GM12878 (cell line): ENCODE data around the gene PIGS. TPM values are rescaled to one million over a fixed set of nuclear protein-coding genes. Genes with fewer than 3 reads are reported as not detected.
A peak's percentile ranks its signal among the peaks of the same experiment; 100 is the strongest.

Experiments used
- ATF7 ChIP-seq: fragments of 450-650 bp; IDR thresholded peaks from 2 replicates; pipeline ENCODE4 v1.6.1; 2016; ENCODE audit warnings: low read depth, mild to moderate bottlenecking
- BRCA1 ChIP-seq: IDR thresholded peaks from 2 replicates; pipeline ENCODE4 v1.6.1; 2011; ENCODE audit warnings: low read depth, low read length, improper control_type of control experiment
- CTCF ChIP-seq, 3 experiments: IDR thresholded peaks in 2 of 3; conservative IDR thresholded peaks in 1 of 3; 2 replicates each; pipeline ENCODE4 v1.5.1; 2011; ENCODE audit warnings: low read depth in 3 of 3, low read length in 3 of 3, mild to moderate bottlenecking in 3 of 3, control low read depth in 2 of 3, moderate library complexity in 2 of 3, inconsistent platforms in 1 of 3, mixed read lengths in 1 of 3; ENCODE audit not compliant: control insufficient read depth in 2 of 3, insufficient read depth in 1 of 3; ENCODE audit errors: extremely low read depth in 1 of 3
- EZH2 ChIP-seq: IDR thresholded peaks from 2 replicates; pipeline ENCODE4 v1.6.1; 2012; ENCODE audit warnings: low read depth, mild to moderate bottlenecking, control low read depth, inconsistent platforms, low read length, borderline replicate concordance; ENCODE audit not compliant: control insufficient read depth
- FOS ChIP-seq: IDR thresholded peaks from 3 replicates; pipeline ENCODE4 v1.6.1; 2011; ENCODE audit warnings: borderline replicate concordance; ENCODE audit not compliant: insufficient read length; ENCODE audit errors: extremely low read depth
- LARP7 ChIP-seq: fragments of 450-650 bp; IDR thresholded peaks from 2 replicates; pipeline ENCODE4 v1.6.1; 2017; ENCODE audit warnings: mild to moderate bottlenecking
- MXI1 ChIP-seq: fragments of 150-350 bp; IDR thresholded peaks from 2 replicates; pipeline ENCODE4 v1.6.1; 2011; ENCODE audit warnings: low read depth, mild to moderate bottlenecking, inconsistent platforms, low read length, improper control_type of control experiment
- NKRF ChIP-seq: fragments of 450-650 bp; conservative IDR thresholded peaks from 2 replicates; pipeline ENCODE4 v1.6.1; 2017; ENCODE audit warnings: mild to moderate bottlenecking, moderate library complexity
- POU2F2 ChIP-seq: IDR thresholded peaks from 3 replicates; pipeline ENCODE4 v1.6.1; 2011; ENCODE audit warnings: low read depth, mild to moderate bottlenecking, low read length, borderline replicate concordance
- RCOR1 ChIP-seq: conservative IDR thresholded peaks from 2 replicates; pipeline ENCODE4 v1.6.1; 2012; ENCODE audit warnings: low read depth, low read length, improper control_type of control experiment
- SP1 ChIP-seq: IDR thresholded peaks from one replicate; pipeline ENCODE4 v1.6.1; 2011; ENCODE audit warnings: low read depth, low read length
- SUPT20H ChIP-seq: IDR thresholded peaks from 2 replicates; pipeline ENCODE4 v1.6.1; 2011; ENCODE audit warnings: low read depth, mild to moderate bottlenecking, low read length, moderate library complexity, borderline replicate concordance; ENCODE audit not compliant: control insufficient read depth
- TAF1 ChIP-seq: IDR thresholded peaks from 2 replicates; pipeline ENCODE4 v1.6.1; 2011; ENCODE audit warnings: mild to moderate bottlenecking, low read depth, low read length, borderline replicate concordance
- WRNIP1 ChIP-seq: IDR thresholded peaks from 2 replicates; pipeline ENCODE4 v1.6.1; 2011; ENCODE audit warnings: low read depth, low read length, improper control_type of control experiment, borderline replicate concordance
- polyA plus RNA-seq, 11 experiments: library from polyadenylated mRNA; depleted of rRNA in 4 of 11; unstranded in 6 of 11; stranded (reverse) in 5 of 11; fragments of >200 nt; fragmentation: Nextera tagmentation in 4 of 11; fragmentation: Illumina TruSeq in 1 of 11; extraction: Ambion mirVana in 4 of 11; extraction: Trizol in 1 of 11; gene quantifications; 1 replicate in 1 of 11; 2 replicates in 10 of 11; pipeline versions ENCODE4 v1.2.1 to v1.2.3, GENCODE V29; 2011 to 2016; ENCODE audit warnings: inconsistent platforms in 2 of 11, missing spikeins in 2 of 11, low read depth in 1 of 11
- total RNA-seq, 4 experiments: library from RNA; depleted of rRNA in 3 of 4; stranded (reverse); fragments of >200 nt in 3 of 4; fragmentation: Illumina TruSeq in 1 of 4; extraction: Trizol in 1 of 4; gene quantifications; 2 replicates each; pipeline versions ENCODE4 v1.2.1 to v1.2.3, GENCODE V29; 2013 to 2021
- TF ChIP-seq, protein P1 (sequence below): fragments of 450-650 bp; IDR thresholded peaks from 2 replicates; pipeline ENCODE4 v1.6.1; 2017; ENCODE audit warnings: mild to moderate bottlenecking
- TF ChIP-seq, protein P2 (sequence below): fragments of 450-650 bp; IDR thresholded peaks from 2 replicates; pipeline ENCODE4 v1.6.1; 2018; ENCODE audit warnings: mild to moderate bottlenecking, low read depth, moderate library complexity; ENCODE audit not compliant: partially characterized antibody

Gene PIGS
- total and polyA plus RNA-seq, 10 of the 15 experiments (the other 5 are each of a cell fraction or from before 2014, with no cell fraction given), result 27.5 to 73.7 (median 50.7) TPM

DNA sequence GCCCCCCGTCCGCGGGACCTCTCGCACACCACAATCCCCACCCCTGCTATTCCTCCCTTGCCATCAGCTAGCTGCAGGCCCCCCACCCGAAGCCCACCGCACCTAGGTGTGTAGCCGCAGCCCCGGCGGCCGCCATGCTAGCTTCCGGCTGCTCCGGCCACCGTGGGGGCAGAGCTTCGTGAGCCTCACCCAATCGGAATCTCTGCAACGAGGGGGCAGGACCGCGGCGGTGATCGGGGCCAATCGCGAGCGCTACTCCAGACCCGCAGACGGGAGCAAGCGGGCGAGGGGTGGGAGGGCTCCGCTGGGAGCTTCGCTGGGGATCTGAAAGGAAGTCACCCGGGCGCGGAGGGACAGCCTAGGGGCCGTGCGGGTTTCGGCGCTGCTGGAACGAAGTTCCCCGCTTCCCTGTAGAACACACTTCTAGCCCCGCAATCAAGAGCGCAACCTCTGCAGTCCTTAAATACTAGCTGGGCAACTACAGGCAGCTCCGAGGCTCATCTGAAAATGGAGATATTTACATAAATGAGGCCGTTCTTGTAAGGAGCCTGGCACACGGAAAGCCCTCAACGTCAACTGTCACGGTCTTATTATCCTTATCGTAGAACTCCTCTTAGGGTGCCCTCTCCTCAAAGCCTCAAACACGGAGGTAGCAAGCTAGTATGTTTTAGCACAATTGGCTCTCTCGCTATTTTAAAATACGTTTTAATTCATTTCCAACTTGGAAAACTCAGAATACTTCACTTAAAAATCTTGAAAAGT lies at the start of gene PIGS (continued):
- TF ChIP-seq, protein P1, sequence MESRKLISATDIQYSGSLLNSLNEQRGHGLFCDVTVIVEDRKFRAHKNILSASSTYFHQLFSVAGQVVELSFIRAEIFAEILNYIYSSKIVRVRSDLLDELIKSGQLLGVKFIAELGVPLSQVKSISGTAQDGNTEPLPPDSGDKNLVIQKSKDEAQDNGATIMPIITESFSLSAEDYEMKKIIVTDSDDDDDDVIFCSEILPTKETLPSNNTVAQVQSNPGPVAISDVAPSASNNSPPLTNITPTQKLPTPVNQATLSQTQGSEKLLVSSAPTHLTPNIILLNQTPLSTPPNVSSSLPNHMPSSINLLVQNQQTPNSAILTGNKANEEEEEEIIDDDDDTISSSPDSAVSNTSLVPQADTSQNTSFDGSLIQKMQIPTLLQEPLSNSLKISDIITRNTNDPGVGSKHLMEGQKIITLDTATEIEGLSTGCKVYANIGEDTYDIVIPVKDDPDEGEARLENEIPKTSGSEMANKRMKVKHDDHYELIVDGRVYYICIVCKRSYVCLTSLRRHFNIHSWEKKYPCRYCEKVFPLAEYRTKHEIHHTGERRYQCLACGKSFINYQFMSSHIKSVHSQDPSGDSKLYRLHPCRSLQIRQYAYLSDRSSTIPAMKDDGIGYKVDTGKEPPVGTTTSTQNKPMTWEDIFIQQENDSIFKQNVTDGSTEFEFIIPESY, result no peak
- TF ChIP-seq LARP7 (peak; percentile 58), ATF7 (peak; percentile 18; the same call in 1 of the 2 replicates), CTCF (IDR thresholded peaks at IDR 0.05 in 2 of 3, conservative IDR thresholded peaks at IDR 0.05 in 1 of 3; ENCODE audit: control insufficient read depth in 2 of 3, extremely low read depth in 1 of 3, insufficient read depth in 1 of 3, low read depth in 3 of 3, low read length in 3 of 3) (no peak), TAF1 (peak; percentile 89; the same call in 1 of the 2 replicates), EZH2 (no peak), WRNIP1 (no peak), POU2F2 (peak; percentile 13; the same call in 1 of the 3 replicates), RCOR1 (no peak), BRCA1 (no peak), FOS (peak; percentile 16), SP1 (peak; percentile 79), MXI1 (no peak; the same call in 1 of the 2 replicates), NKRF (peak; percentile 22), SUPT20H (no peak)
- TF ChIP-seq, protein P2, sequence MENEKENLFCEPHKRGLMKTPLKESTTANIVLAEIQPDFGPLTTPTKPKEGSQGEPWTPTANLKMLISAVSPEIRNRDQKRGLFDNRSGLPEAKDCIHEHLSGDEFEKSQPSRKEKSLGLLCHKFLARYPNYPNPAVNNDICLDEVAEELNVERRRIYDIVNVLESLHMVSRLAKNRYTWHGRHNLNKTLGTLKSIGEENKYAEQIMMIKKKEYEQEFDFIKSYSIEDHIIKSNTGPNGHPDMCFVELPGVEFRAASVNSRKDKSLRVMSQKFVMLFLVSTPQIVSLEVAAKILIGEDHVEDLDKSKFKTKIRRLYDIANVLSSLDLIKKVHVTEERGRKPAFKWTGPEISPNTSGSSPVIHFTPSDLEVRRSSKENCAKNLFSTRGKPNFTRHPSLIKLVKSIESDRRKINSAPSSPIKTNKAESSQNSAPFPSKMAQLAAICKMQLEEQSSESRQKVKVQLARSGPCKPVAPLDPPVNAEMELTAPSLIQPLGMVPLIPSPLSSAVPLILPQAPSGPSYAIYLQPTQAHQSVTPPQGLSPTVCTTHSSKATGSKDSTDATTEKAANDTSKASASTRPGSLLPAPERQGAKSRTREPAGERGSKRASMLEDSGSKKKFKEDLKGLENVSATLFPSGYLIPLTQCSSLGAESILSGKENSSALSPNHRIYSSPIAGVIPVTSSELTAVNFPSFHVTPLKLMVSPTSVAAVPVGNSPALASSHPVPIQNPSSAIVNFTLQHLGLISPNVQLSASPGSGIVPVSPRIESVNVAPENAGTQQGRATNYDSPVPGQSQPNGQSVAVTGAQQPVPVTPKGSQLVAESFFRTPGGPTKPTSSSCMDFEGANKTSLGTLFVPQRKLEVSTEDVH, result no peak
